Daoy (cell line): Measurements from ENCODE around the gene FUT4. TPM values are rescaled to one million over a fixed set of nuclear protein-coding genes. Genes with fewer than 3 reads are reported as not detected.
"Not testable (repeated sequence)": the region's sequence is repeated elsewhere in the genome, so short reads cannot be mapped to it uniquely, and the experiment has no call there.

Experiments
- DNase-seq: peaks from one replicate; pipeline ENCODE4 v3.0.0-alpha.2; 2015; ENCODE audit warnings: low read depth
- total RNA-seq: library from RNA; depleted of rRNA; stranded (reverse); fragments of >200 nt; shearing (Covaris generic); gene quantifications from 2 replicates; pipeline ENCODE4 v1.2.3, GENCODE V29; 2014

FUT4 gene
- total RNA-seq, 1 experiment from 2014 or later, result 2.5 TPM

- no peak for DNase-seq
Observed at GRCh38 chr11:94567181-94567670, 23.5 kb downstream of the FUT4 start, which contains the start of gene PIWIL4. PIWIL4 (plus strand) TSS chr11:94567368; CDS start chr11:94567519, 151 bp downstream.

DNA sequence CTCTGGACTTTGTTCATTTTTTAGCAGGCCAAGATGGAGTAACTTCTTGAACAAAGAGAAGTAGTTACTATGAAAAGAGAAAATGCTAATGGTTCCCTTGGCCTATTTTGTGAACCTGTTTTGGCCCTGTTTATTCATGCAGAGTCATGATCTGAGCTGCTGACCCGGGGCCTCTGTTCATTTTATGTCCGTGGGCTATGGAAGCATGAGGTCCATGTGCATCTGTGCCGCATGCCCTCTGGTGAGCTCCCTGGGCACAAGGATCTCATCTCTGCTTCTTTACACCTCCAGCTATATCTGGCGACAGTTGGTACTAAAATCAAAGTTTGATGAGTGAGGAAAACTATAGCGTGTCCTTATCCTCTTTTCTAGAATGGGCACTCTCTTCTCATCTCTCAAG, 24.5 kb downstream of the FUT4 start:
- no peak for DNase-seq

- DNase-seq, result no peak
Observed at GRCh38 chr11:94568717-94569116, 25.0 kb downstream of the FUT4 start.

GRCh38 chr11:94572975-94573374, 29.3 kb downstream of the FUT4 start:
- not testable (repeated sequence) for DNase-seq

- DNase-seq, result peak; percentile 16
Observed at GRCh38 chr11:94574193-94574961, 30.7 kb downstream of the FUT4 start.

DNA sequence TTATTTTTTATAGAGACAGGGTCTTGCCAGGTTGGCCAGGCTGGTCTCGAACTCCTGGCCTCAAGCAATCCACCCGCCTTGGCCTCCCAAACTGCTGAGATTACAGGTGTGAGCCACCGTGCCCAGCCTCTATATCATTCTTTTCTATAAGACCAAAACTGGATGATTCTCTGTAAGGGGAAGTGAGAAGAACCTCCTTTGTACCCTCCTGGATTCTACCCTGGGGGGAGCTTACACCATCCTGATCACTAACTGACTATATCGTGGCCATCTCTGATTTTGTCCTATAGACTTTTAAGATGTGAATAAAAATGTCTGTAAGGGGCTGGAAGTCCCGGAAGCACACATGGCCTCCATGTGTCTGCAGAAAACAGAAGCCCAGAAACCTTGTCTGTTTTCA, 32.6 kb downstream of the FUT4 start:
- DNase-seq, result no peak

GRCh38 chr11:94577841-94578240, 34.1 kb downstream of the FUT4 start:
- no peak for DNase-seq

DNA sequence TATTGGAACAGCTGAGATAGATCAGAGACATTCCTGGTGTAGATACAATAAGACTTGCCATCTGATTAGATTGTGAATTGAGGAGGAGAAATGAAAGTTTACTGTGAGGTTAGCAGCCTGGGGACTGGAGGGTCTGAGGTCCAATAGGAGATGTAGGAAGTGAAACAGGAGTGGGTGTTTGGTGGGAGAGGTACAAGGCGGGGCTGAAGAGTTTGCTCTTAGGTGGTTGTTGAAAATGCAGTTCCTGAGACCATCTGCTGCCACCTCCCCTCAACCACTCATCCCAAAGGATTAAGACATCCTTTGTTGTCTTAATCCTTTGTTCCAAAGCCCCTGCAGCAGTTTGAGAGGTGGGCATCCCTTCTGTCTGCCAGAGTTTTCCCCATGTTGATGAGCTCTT, 38.2 kb downstream of the FUT4 start:
- DNase-seq, result no peak

- no peak for DNase-seq
Observed at GRCh38 chr11:94583213-94583865, 39.6 kb downstream of the FUT4 start.

DNA sequence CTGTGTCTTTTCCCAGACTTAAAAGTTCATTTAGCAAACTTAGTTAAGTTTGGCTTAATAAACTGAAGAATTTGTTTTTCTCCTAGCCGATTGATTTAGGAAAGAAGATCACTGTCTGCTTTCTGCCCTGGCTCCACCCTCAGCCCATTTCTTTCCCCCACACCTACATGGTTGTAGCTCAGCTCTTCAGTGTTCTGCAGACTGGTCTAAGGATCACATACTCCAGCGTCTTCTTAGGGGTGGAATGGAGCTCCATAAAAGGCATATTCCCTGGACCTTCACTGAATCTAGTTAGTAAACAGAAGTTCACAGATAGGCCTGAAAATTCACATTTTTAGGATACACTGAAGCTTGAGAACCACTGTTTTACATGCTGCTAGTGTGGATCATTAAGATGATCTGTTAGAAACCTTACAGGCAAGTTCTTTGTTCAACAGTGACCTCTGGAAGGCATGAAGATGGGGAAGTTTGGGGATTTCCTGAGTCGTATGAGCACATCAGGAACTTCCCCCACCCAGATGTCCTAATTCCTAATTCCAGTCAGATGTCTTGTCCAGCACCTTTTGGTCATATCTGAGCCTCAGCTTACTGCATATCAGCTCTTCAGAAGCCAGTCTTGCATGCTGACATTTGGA, 40.3 kb downstream of the FUT4 start:
- DNase-seq, result peak; percentile 20

GRCh38 chr11:94584978-94585377, 41.3 kb downstream of the FUT4 start:
- no peak for DNase-seq

DNA sequence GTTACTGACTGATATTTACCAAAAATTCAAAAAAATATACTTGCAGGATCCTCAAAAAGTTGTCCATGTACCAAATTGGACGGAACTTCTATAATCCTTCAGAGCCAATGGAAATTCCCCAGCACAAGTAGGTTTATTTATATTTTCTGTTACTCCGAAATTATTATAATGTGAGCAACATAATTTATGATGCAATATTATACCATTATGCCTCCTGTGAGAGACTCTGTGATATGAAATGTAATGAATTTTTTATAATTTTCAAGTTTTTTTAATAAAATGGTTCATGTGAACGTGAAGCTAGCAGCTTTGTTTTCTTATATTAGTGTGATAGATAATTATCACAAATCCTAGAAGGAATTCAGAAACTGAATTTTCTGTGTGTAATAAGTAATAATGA, 41.7 kb downstream of the FUT4 start:
- no peak for DNase-seq

DNA sequence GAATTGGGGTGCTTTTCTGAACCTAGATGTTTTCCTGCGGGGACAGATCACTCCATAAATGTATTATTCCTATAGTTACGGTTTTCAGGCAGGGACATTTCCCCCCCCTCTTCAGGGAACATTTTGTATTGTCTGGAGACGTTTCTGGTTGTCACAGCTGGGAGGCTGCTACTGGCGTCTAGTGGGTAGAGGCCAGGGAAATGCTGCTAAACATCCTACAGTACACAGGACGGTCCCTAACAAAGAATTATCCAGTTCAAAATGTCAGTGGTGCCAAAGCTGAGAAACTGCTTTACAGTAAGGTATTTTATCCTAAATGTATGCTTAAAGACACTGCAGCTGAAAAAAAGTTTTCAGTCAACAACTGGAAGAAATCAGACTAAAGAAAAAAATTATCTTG, 42.8 kb downstream of the FUT4 start:
- no peak for DNase-seq

- DNase-seq, result no peak
Observed at GRCh38 chr11:94586978-94587377, 43.3 kb downstream of the FUT4 start.

DNA sequence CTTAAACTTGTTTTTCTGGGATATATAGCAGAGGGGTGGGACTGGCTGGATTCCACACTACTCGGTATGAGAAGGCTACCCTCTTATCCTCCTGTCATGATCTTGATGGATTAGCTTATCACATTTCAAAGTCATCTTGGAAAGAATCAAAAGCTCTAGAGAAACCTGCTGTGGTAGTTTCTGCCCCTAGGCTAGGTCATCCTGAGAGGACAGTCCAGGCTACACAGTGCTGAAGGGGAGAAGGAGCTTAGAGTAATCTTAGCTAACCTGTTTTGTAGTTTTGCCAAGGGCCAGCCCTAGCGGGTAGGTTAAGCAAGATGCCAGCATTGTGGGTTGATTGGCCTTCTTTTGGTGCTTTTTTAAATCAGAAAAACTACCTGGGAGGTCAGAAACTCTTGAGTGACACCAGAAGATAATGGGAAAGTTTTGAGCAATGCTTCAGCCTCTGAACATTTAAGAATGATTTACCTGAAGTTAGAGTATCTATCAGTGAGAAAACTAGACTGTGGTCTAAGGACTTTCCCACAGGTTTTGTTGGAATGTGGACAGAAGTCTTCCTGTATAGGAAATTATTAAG, 44.7 kb downstream of the FUT4 start:
- no peak for DNase-seq

- DNase-seq, result no peak
Observed at GRCh38 chr11:94590352-94591041, 46.8 kb downstream of the FUT4 start.

GRCh38 chr11:94593030-94593429, 49.3 kb downstream of the FUT4 start:
- DNase-seq, result no peak

DNA sequence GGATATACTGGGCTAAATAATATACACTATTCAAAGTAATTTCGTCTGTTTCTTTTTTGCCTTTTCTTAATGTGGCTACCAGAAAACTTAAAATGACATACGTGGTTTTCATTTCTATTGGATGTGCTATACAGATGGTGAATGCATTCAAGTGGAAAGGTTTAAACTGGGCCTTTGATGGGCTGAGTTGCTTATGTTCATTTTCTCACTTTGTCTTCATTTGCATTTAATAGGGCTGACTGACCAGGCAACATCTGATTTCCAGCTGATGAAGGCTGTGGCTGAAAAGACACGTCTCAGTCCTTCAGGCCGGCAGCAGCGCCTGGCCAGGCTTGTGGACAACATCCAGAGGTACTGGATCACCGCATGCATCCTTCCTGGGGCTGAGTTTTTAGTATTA, 51.4 kb downstream of the FUT4 start:
- DNase-seq, result no peak

DNA sequence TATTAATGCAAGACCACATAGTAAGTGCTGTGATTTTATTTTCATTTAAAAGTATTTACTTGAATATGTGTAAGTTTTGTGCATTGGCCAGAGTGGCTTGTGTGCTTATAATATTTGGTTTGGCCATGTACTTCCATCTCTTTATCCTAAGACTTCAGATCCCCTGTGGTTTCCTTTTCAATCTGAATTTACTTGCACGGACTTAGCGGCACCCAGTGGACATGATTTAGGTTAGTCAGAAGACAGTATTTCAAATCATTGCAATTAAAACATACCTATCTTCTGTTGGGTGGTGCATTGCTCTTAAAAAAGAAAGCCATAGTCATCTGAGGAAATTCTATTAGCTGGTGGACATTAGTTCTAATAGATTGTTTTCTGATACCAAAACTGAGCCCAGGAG, 54.2 kb downstream of the FUT4 start:
- DNase-seq, result no peak
